Thoracic aorta (tissue), 2 donors: ENCODE measurements around the gene MMP14. TPM values are rescaled to one million over a fixed set of nuclear protein-coding genes. Genes with fewer than 3 reads are reported as not detected.

ENCODE experiments used
- ATAC-seq: fragments of 150-250 bp; one replicate; pipeline ENCODE4 v1.8.0; 2017; ENCODE audit warnings: low read depth; ENCODE audit not compliant: insufficient number of reproducible peaks, low FRiP score
- DNase-seq: peaks from one replicate; pipeline ENCODE4 v3.0.0-alpha.2; 2020; ENCODE audit warnings: low spot score
- H3K27ac ChIP-seq, 2 donors: fragments of 200-600 bp; sonication (generic); 1 replicate in 1 of 2; 2 replicates in 1 of 2; pipeline ENCODE4 v1.5.1; 2016; ENCODE audit warnings: mild to moderate bottlenecking in 2 of 2, moderate library complexity in 2 of 2
- H3K27me3 ChIP-seq: fragments of 200-600 bp; sonication (generic); replicated peaks from 2 replicates; pipeline ENCODE4 v1.6.0; 2016; ENCODE audit warnings: mild to moderate bottlenecking; ENCODE audit not compliant: insufficient read depth
- H3K36me3 ChIP-seq: fragments of 200-600 bp; sonication (generic); one replicate; pipeline ENCODE4 v1.5.1; 2016
- H3K4me1 ChIP-seq, 2 donors: fragments of 200-600 bp; sonication (generic); 1 replicate in 1 of 2; 2 replicates in 1 of 2; pipeline versions ENCODE4 v1.5.1 to v1.6.0; 2016; ENCODE audit warnings: low read depth in 2 of 2, mild to moderate bottlenecking in 1 of 2; ENCODE audit not compliant: control insufficient read depth in 1 of 2
- H3K4me3 ChIP-seq: fragments of 200-600 bp; sonication (generic); 2 replicates; pipeline ENCODE4 v1.5.1; 2016; ENCODE audit warnings: mild to moderate bottlenecking
- H3K9me3 ChIP-seq: fragments of 200-600 bp; sonication (generic); 2 replicates; pipeline ENCODE4 v1.5.1; 2016
- total RNA-seq, 2 donors: library from RNA; depleted of rRNA; stranded (reverse); fragments of >200 nt; gene quantifications; one replicate each; pipeline versions ENCODE4 v1.1.0 to v1.2.3, GENCODE V29; 2016
- TF ChIP-seq, protein P1 (sequence below): fragments of 200-600 bp; sonication (generic); IDR thresholded peaks from one replicate; pipeline ENCODE4 v1.5.1; 2019; ENCODE audit warnings: antibody characterized with exemption

Gene MMP14
- total RNA-seq, 2 donors from 2014 or later, result 160 to 182 TPM

DNA sequence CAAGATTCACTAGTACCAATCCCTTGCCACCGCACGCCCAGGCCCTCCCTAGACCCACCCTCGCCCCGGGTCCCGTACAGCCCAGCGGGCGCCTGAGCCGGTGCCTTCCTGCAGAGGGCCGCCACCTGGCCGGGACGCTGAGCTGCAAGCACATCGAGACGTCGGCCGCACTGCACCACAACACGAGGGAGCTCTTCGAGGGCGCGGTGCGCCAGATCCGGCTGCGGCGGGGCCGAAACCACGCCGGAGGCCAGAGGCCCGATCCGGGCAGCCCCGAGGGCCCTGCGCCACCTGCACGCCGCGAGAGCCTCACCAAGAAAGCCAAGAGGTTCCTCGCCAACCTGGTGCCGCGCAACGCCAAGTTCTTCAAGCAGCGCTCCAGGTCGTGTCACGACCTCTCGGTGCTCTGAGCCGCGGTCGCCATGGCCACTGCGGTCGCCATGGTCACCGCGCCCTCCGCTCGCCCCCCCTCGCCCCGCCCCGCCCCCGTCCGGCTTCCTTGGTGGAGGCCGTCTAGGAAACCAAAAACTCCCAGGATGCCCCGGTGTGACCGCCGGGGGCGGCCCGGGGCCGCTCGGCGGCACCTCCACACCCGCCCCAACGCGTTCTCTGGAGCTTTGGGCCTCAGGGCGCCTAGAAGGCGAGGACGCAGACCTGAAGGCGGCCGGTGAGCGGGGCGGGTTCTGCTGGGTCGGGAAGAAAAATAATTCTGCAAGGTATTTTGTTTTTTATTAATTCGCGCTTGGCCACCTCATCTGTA lies 50.3 kb downstream of the MMP14 start:
- peak; percentile 59 for ATAC-seq
- Histone ChIP-seq H3K27me3 (no peaks in the 10 kb centered on the region), H3K27ac (peak overlapping the region; percentile 18 to 38), H3K9me3 (no peaks in the 10 kb centered on the region), H3K4me3 (peak overlapping the region; percentile 73), H3K36me3 (no peaks in the 10 kb centered on the region), H3K4me1 (peaks cover 4 to 20% of the 10 kb centered on the region in 2 donors)
- DNase-seq, result peak; percentile 25
- TF ChIP-seq, protein P1, sequence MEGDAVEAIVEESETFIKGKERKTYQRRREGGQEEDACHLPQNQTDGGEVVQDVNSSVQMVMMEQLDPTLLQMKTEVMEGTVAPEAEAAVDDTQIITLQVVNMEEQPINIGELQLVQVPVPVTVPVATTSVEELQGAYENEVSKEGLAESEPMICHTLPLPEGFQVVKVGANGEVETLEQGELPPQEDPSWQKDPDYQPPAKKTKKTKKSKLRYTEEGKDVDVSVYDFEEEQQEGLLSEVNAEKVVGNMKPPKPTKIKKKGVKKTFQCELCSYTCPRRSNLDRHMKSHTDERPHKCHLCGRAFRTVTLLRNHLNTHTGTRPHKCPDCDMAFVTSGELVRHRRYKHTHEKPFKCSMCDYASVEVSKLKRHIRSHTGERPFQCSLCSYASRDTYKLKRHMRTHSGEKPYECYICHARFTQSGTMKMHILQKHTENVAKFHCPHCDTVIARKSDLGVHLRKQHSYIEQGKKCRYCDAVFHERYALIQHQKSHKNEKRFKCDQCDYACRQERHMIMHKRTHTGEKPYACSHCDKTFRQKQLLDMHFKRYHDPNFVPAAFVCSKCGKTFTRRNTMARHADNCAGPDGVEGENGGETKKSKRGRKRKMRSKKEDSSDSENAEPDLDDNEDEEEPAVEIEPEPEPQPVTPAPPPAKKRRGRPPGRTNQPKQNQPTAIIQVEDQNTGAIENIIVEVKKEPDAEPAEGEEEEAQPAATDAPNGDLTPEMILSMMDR, result no peak

DNA sequence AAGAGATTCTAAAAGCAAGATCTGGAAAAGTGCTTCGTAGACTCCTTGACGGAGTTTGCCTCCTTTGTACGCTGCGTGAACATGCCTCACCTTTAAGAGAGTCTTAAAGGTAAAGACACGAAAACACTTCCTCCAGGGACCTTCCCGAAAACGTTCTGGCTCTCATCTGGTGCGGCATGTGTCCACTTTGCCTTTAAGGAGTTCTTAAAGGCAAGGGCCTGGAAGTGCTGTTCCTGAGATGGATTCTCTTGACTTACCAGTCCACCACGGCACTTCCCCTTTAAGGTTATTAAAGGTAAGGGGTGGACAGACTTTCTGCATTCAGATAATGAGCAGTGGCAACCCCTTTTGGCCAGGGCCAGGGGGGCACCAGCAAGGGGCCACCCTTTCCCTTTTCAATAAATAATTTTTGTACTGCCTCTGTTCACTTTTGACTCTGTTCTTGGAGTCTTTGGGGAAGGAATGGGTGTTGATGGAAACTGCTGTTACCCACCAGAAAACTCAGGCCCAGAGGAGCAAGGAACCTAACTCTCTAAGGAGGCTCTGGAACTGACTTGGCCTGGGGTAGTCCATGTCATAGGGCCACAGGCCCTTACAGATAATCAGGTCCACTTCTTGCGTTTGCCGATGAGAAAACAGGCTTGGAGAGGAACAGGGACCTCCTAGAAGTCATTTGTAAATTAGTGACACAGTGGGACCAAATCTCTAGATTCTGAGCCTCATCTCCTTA lies 51.0 kb downstream of the MMP14 start:
- H3K4me3 ChIP-seq, result peak overlapping the region; percentile 73
- peaks cover 4 to 20% of the 10 kb centered on the region in 2 donors for H3K4me1 ChIP-seq
- H3K36me3 ChIP-seq, result no peaks in the 10 kb centered on the region
- no peaks in the 10 kb centered on the region for H3K27me3 ChIP-seq
- peak; percentile 50 for ATAC-seq
- TF ChIP-seq, protein P1, result no peak
- no peak for DNase-seq
- H3K9me3 ChIP-seq, result no peaks in the 10 kb centered on the region
- H3K27ac ChIP-seq, result peak overlapping the region; percentile 18 to 38

DNA sequence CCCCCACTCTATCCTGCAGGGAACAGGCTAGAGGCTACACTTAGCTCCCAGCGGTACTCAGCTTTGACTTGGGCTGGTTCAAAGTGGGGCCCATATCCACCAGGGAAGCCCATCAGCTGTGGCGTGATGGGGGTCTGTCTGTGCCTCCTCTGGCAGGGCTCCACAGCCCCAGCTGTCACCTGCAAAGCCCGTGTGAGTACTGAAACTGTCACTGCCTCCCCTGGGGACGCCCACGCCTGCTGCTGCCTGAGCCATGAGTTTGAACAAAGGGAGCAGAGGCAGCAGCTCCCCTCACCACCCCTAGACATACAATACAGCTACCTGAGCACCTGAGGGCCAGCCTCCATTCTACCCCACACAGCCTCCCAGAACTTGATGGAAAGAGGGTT lies 51.6 kb downstream of the MMP14 start:
- peaks cover 4 to 20% of the 10 kb centered on the region in 2 donors for H3K4me1 ChIP-seq
- no peak overlapping the region for H3K27ac ChIP-seq
- no peak for ATAC-seq
- no peaks in the 10 kb centered on the region for H3K9me3 ChIP-seq
- no peaks in the 10 kb centered on the region for H3K27me3 ChIP-seq
- no peak for DNase-seq
- peak overlapping the region; percentile 73 for H3K4me3 ChIP-seq
- TF ChIP-seq, protein P1, result no peak
- H3K36me3 ChIP-seq, result no peaks in the 10 kb centered on the region

DNA sequence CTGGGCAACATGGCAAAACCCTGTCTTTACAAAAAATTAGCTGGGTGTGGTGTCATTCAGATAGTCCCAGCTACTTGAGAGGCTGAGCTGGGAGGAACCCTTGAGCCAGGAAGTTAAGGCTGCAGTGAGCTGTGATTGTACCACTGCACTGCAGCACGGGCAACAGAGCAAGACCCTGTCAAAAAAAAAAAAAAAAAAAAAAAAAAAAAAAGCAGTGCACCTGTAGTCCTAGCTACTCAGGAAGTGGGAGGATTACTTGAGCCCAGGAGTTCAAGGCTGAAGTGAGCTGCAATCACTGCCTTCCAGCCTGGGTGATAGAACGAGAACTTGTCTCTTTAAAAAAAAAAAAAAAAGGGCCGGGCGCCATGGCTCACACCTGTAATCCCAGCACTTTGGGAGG lies 52.3 kb downstream of the MMP14 start:
- Histone ChIP-seq H3K27me3 (no peaks in the 10 kb centered on the region), H3K4me3 (no peak overlapping the region), H3K27ac (no peak overlapping the region), H3K9me3 (no peaks in the 10 kb centered on the region), H3K4me1 (peaks cover 4 to 20% of the 10 kb centered on the region in 2 donors), H3K36me3 (no peaks in the 10 kb centered on the region)
- DNase-seq, result no peak
- no peak for ATAC-seq
- TF ChIP-seq, protein P1, result no peak

DNA sequence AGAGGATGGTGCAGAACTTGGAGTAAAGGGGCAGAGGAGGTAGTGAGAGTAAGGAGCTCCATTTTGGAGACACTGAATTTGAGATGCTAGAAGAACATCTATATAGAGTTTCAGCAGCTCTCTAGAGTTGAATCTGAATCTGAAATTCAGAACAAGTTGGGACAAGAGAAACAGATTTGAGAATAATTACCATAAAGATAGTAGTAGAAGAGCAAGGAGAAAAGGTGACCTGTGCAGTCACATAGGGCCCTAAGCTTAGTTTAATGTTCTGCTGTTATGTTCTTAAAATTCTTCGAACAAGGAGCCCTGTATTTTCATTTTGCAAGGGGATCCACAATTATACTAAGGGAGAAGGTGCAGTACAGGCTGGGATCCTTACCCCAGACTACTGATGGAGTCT lies 54.0 kb downstream of the MMP14 start:
- no peaks in the 10 kb centered on the region for H3K36me3 ChIP-seq
- DNase-seq, result no peak
- H3K27ac ChIP-seq, result no peak overlapping the region
- H3K4me3 ChIP-seq, result no peak overlapping the region
- TF ChIP-seq, protein P1, result no peak
- H3K9me3 ChIP-seq, result no peaks in the 10 kb centered on the region
- ATAC-seq, result no peak
- H3K27me3 ChIP-seq, result no peaks in the 10 kb centered on the region
- H3K4me1 ChIP-seq, result peaks cover 4 to 20% of the 10 kb centered on the region in 2 donors
